ENCODE data around the gene APLP1.
"Not testable (repeated sequence)": the region's sequence is repeated elsewhere in the genome, so short reads cannot be mapped to it uniquely, and the experiment has no call there.

Gene APLP1

GRCh38 chr19:35868172-35868822, at the start of gene APLP1:
Gene APLP1, plus strand, starts transcription at chr19:35868574. Its CDS starts 63 bp downstream, at chr19:35868637.
- DNase-seq = peak; percentile 58

- no peak for DNase-seq
Observed at GRCh38 chr19:35822579-35822978, 45.8 kb upstream of the APLP1 start.

- no peak for DNase-seq
Observed at GRCh38 chr19:35824150-35824549, 44.2 kb upstream of the APLP1 start.

GRCh38 chr19:35828692-35829301, 39.6 kb upstream of the APLP1 start:
- DNase-seq = no peak

DNA sequence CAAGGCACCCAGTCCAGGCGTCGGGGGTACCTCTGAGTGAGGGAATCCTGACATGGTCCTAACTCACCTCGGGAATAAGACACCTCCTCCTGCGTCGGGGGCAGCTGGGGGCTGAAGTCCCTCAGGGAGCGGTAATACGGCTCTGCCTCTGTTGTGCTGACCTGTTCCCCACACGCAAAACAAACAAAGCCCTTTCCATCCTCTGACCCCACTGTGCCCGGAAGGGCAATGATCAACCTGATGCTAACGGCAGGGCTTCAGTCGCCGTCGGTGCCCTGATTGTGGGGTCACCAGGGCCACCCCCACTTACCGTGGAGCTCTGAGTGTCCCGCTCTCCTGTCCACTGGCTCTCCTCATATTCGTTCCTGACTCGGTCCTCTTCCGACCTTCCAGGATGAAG, 37.4 kb upstream of the APLP1 start:
- DNase-seq = no peak

- DNase-seq = no peak
Observed at GRCh38 chr19:35832054-35832453, 36.3 kb upstream of the APLP1 start.

GRCh38 chr19:35833972-35834371, 34.4 kb upstream of the APLP1 start:
- no peak for DNase-seq

DNA sequence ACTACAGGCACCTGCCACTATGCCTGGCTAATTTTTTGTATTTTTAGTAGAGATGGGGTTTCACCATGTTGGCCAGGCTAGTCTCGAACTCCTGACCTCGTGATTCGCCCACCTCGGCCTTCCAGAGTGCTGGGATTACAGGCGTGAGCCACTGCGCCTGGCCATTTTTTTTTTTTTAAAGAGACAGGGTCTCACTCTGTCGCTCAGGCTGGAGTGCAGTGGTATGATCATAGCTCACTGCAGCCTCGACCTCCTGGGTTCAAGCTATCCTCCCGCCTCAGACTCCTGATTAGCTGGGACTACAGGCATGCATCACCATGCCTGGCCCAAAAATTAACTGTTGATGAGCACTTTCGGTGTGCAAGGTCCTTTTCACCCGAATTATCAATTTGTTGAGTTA, 32.3 kb upstream of the APLP1 start:
- DNase-seq = not testable (repeated sequence)

DNA sequence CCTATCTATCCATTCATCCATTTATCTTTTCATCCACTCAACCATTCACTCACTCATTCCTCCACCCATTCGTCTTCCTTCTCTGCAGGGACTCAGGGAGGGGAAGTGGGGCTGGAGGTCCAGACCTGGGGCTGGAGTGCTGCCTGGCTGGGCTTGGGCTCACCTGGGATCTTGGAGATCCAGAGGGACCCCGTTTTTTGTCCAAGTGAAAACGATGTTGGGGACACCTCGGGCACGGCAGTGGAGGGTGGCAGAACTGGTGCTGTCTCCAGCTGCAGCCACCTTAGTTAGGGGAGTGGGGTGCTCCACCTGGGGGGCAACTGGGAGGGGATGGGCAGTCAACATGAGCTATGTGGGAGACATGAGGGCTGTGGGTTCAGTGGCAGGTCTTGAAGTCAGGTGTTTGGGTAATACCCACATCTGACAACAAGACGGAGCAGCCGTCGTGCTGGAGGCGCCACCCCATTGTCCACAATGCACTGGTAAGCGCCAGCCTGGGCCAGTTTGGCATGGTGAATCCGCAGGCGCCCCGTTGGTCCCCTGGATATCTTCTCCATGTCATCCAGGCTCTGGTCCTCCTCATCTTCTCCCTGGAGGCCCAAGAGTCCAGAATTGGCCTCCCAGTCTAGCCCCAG, 26.3 kb upstream of the APLP1 start:
- DNase-seq = no peak

GRCh38 chr19:35842666-35843272, 25.6 kb upstream of the APLP1 start:
- DNase-seq = no peak

DNA sequence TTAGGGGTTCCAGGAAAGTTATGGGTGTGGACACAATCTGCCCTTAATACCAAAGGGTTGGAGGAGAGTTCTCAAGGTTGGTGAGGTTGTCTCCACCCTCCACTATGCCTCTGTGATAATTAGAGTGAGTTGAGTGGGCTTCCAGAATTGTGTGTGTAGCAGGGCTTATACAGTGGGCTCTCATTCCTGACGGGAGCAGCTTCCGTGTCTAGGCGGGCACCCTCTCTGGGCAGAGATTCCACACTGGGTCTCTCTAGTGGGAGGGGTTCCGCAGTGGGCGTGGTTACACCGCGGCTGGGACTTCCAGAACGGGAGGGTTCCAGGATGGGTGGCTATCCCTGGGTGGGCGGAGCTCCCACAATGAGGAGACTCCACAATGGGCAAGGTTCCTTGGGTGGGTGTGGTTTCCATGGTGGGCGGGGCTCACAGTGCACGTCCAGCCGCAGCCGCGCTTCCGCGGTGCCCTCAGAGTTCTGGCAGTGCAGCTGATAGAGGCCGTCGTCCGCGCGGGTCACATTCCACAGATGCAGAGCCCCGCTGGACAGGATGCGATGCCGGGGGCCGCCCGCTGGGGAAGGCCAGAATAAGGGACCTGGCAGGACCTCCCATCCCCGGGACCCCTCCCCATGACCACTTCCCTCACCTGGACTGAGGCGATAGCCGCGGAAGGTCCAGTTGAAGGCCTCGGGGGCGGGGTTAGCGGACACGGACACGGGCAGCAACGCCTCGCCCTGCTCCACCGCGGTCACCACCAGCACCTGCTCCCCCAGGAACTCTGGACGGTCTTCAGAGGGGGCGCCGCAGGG, 24.5 kb upstream of the APLP1 start:
- DNase-seq = no peak

DNA sequence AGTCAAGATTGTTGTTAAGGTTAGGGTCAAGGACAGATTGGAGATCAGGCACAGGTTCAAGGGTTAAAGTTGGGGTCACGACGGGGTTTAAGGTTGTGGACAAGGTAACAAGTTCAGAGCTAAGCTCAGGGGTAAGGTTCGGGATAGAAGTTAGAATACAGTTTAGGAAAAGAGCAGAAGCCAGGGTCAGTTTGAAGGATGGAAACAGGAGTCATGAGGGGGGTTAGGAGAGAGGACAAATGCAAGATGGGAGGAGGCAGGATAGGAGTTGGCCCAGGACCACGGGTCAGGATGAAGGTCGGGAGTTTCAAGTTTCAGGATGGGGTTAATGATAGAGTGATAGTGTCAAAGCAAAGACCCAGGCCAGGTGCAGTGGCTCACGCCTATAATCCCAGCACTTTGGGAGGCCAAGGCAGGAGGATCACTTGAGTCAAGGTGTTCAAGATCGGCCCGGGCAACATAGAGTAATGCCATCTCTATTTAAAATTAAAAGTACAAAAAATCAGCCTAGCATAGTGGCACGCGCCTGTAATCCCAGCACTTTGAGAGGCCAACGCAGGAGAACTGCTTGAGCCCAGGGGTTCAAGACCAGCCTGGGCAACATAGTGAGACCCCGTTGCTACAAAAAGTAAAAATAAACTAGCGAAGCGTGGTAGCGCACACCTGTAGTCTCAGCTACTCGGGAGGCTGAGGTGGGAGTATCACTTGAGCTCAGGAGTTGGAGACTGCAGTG, 23.7 kb upstream of the APLP1 start:
- no peak for DNase-seq

- no peak for DNase-seq
Observed at GRCh38 chr19:35845215-35846037, 22.9 kb upstream of the APLP1 start.

GRCh38 chr19:35846038-35846668, 22.2 kb upstream of the APLP1 start:
- DNase-seq = no peak

DNA sequence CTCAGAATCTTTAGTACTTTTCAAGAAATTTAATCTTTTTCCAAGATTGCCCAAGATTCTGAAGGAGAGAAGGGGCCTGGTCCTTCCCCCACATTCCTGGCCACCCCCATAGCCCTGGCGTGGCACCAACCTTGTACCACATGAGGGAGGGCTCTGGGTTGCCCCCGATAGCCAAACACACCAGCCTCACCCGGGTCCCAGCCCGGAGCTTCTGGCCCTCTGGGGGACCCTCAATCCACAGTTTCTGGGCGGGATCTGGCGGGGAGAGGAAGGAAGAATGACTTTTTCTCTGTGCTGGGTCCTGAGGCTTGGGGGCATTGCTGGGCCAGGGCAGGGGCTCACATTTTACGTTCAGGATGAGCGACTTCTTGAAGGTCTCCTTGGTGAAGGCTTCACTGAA, 20.5 kb upstream of the APLP1 start:
- no peak for DNase-seq

- DNase-seq = no peak
Observed at GRCh38 chr19:35848486-35848885, 19.9 kb upstream of the APLP1 start.

GRCh38 chr19:35848919-35849505, 19.4 kb upstream of the APLP1 start:
- no peak for DNase-seq

DNA sequence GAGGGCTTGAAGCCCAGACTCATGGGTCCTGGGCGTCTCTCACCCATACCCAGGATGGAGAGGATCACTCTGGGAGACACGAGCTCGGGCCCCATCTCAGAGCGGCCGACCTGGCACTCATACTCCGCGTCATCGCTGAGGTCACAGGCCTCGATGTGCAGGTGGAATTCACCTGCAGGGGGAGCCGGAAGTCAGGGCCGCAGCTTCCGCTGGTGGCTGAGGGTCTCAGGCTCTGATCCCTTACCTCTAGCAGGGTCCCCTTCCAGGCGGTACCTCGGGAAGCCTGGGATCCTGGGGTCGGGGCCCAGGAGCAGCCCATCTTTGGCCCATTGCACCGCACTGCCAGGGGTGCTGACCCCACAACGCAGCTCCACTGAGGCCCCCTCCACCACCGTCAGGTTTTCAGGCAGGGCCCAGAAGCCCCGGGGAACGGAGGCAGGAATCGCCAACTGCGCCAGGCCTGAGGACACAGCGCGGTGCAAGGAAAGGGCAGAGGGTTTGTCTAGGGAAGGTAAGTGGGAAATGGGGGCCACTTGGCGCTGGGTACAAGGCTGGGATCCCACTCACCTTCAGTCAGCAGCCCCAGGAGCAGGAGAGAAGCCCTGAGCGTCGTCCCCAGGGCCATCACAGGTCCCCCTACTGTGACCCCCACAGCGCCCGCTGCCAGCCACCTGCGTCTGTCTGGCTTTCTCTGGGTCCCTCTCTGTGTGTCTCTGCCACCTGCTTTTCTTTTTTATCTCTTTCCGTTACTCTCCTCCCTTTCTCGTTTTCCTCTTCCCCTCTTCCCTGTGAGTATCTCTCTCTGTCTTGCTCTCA, 17.0 kb upstream of the APLP1 start:
- DNase-seq = no peak

- DNase-seq = peak; percentile 11
Observed at GRCh38 chr19:35852029-35852780, 16.2 kb upstream of the APLP1 start, which contains the start of gene NPHS1. Gene NPHS1, minus strand, starts transcription at chr19:35852504. Its CDS starts 667 bp downstream, at chr19:35851837.

All from NCI-H1694 treated with DMSO at 0.1 percent for 48 hours (cell line).